Measurements from ENCODE around the gene RALY.

The RALY gene

DNA sequence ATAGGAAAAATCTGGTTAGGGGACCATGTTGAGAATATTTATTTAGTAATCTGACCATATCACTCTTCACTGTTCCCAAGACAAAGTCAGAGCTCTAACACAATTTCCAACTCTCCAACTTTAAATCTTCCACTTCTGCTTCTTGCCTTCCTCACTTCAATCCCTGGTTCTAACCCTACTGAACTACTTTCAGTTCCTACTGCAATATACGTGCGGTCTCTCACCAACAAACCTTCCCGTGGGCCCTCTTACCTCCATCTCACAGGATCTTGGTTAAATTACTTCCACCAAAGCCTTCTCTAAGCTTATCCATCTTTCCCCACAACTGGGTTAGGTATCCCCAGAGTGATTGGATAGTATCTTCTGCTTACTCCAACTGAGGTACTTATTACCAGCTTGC lies 110.3 kb downstream of the RALY start:
- Mint-ChIP-seq H3K27ac (peak overlapping the region; percentile 82), H3K4me3 (no peak overlapping the region), H3K4me1 (ENCODE audit: low read depth) (peaks cover 72% of the 10 kb centered on the region), H3K9me3 (ENCODE audit: low read depth) (no peaks in the 10 kb centered on the region), H3K27me3 (no peaks in the 10 kb centered on the region), H3K36me3 (peaks cover 10% of the 10 kb centered on the region)

DNA sequence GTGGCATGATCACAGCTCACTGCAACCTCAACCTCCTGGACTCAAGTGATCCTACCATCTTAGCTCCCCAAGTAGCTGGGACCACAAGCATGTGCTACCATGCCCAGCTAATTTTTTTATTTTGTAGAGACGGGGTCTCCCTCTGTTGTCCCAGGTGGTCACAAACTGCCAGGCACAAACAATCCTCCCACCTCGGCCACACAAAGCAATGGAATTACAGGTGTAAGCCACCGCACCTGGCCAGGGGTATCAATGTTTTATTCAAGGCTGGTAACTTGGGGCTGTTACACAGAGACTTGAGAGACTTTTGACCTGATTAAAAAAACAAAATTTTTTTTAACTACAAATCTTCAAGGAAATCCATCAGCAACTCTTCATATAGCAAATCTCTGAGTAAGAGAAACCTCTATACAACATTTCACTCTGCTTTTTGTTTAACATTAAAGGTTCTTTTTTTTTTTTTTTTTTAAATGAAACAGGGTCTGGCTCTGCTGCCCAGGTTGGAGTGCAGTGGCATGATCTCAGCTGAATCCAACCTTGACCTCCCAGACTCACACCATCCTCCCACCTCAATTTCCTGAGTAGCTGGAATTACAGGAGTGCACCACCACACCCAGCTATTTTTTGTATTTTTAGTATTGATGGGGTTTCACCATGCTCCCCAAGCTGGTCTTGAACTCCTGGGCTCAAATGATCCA lies 112.4 kb downstream of the RALY start:
- H3K4me1 Mint-ChIP-seq (ENCODE audit: low read depth) = peaks cover 77% of the 10 kb centered on the region
- no peaks in the 10 kb centered on the region for H3K9me3 Mint-ChIP-seq (ENCODE audit: low read depth)
- peaks cover 16% of the 10 kb centered on the region for H3K36me3 Mint-ChIP-seq
- no peaks in the 10 kb centered on the region for H3K27me3 Mint-ChIP-seq
- peak overlapping the region; percentile 70 for H3K27ac Mint-ChIP-seq
- H3K4me3 Mint-ChIP-seq = peak overlapping the region; percentile 42

DNA sequence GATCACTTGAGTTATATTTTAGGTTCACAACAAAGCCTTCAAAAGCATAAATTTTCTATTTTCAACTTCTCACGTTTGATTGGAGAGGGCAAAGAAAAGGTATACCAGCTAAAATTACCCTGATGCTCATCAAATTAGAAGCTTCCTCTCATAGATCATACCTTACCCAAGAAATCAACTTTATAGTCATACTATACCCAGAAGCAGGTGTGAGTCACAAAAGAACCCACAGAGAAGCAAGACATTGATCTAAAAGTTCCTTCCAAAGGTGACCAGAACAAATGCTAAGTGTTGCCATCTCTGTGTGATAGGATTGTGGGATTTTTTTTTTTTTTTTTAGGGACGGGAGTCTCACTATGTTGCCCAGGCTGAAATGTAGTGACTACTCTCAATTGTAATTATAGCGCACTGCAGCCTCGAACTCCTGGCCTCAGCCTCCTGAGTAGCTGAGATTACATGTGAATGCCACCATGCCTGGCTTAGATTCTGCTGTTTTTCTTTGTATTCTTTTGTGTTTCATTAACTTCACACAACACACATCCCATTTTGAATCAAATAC lies 115.0 kb downstream of the RALY start:
- peaks cover 70% of the 10 kb centered on the region for H3K4me1 Mint-ChIP-seq (ENCODE audit: low read depth)
- no peaks in the 10 kb centered on the region for H3K27me3 Mint-ChIP-seq
- no peaks in the 10 kb centered on the region for H3K9me3 Mint-ChIP-seq (ENCODE audit: low read depth)
- H3K4me3 Mint-ChIP-seq = peak overlapping the region; percentile 94
- peaks cover 16% of the 10 kb centered on the region for H3K36me3 Mint-ChIP-seq
- H3K27ac Mint-ChIP-seq = peak overlapping the region; percentile 91

DNA sequence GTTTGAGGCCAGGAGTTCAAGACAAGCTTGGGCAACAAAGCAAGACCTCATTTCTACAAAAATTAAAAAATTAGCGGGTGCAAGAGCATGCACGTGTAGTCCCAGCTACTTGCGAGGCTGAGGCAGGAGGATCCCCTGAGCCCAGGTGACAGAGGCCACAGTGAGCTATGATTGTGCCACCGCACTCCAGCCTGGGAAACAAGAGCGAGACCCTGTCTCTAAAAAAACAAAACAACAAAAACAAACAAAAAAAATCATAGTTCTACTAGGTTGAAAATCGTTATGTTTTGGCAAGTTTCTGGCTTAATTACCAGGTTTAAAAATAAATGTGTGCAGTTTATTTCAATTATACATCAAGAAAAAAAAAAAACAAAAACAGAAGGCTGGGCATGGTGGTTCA lies 115.7 kb downstream of the RALY start:
- Mint-ChIP-seq H3K27me3 (no peaks in the 10 kb centered on the region), H3K4me3 (peak overlapping the region; percentile 94), H3K36me3 (peaks cover 11% of the 10 kb centered on the region), H3K4me1 (ENCODE audit: low read depth) (peaks cover 64% of the 10 kb centered on the region), H3K9me3 (ENCODE audit: low read depth) (no peaks in the 10 kb centered on the region), H3K27ac (peak overlapping the region; percentile 91)

DNA sequence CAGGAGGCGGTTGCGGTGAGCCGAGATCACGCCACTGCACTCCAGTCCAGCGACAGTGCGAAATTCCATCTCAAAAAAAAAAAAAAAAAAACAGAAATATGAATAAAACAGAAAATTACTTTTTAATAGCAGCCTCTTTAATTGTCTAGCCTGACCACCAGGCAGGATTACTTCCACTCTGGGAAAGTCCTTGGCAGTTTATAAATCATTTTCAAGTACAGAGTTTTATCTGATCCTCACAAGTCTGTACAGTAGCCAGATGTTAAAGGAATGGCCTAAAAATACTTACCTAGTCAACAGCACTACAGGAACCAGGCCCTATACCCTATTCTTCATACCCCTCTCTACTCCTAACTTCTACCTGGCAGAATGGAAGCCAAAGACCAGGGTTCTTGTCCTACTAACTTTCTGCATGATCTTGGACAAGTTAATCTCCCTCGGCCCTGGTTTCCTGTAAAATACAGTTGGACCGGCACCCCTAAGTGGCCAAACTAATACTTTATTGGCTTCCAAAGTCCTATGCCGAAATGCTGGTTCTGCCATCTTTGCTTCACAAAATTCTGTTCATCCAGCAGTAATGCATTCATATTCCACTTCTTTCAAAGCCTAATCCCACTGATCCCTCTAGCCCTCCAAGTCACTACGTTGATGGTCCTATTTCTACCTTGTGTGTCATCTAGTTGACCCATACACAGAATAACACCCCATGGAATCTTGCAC lies 116.5 kb downstream of the RALY start:
- Mint-ChIP-seq H3K4me1 (ENCODE audit: low read depth) (peaks cover 57% of the 10 kb centered on the region), H3K27ac (peak overlapping the region; percentile 95), H3K4me3 (peak overlapping the region; percentile 94), H3K27me3 (no peaks in the 10 kb centered on the region), H3K9me3 (ENCODE audit: low read depth) (no peaks in the 10 kb centered on the region), H3K36me3 (peaks cover 11% of the 10 kb centered on the region)

DNA sequence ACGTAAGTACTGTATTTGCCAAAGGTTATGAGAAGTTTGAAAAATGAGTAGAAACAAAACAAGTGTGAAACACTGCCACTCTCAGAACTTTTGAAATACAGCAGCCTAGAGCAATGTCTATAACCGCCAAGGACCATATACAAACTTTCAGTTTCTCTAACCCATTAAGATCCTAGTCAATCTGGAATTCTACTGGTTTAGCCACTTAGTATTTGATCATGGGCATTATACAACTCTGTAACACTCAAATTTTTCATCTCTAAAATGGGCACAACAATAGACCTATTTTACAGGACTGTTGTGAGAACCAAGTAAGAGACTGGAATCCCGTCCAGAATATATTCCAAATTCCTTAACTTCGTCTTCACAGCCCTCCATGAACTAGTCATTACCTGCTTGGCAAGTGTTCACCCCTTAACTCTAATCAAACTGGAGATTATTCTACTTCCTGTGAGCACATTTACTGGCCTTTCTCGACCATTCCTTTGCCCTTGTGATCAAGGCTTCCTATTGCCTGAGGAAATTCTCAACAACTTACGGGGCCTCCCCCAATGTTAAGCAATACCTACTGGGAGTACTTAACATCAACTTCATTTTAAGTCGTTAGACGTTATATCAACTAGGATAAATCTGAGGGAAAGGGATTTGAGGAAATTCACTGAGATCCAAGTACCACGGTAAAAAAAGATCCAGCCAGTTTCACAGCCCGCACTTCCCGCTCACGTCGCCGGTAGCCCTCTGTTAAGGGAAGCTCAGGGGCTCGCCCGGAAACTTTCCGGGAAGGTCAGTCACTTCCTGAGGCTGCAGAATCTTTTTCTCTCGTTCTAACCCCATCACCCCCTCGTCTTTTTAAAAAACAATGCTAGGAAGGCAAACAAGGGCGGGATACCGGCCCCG lies 117.3 kb downstream of the RALY start:
- H3K27me3 Mint-ChIP-seq = no peaks in the 10 kb centered on the region
- H3K4me1 Mint-ChIP-seq (ENCODE audit: low read depth) = peaks cover 49% of the 10 kb centered on the region
- peak overlapping the region; percentile 94 for H3K4me3 Mint-ChIP-seq
- peaks cover 11% of the 10 kb centered on the region for H3K36me3 Mint-ChIP-seq
- peak overlapping the region; percentile 95 for H3K27ac Mint-ChIP-seq
- H3K9me3 Mint-ChIP-seq (ENCODE audit: low read depth) = no peaks in the 10 kb centered on the region

DNA sequence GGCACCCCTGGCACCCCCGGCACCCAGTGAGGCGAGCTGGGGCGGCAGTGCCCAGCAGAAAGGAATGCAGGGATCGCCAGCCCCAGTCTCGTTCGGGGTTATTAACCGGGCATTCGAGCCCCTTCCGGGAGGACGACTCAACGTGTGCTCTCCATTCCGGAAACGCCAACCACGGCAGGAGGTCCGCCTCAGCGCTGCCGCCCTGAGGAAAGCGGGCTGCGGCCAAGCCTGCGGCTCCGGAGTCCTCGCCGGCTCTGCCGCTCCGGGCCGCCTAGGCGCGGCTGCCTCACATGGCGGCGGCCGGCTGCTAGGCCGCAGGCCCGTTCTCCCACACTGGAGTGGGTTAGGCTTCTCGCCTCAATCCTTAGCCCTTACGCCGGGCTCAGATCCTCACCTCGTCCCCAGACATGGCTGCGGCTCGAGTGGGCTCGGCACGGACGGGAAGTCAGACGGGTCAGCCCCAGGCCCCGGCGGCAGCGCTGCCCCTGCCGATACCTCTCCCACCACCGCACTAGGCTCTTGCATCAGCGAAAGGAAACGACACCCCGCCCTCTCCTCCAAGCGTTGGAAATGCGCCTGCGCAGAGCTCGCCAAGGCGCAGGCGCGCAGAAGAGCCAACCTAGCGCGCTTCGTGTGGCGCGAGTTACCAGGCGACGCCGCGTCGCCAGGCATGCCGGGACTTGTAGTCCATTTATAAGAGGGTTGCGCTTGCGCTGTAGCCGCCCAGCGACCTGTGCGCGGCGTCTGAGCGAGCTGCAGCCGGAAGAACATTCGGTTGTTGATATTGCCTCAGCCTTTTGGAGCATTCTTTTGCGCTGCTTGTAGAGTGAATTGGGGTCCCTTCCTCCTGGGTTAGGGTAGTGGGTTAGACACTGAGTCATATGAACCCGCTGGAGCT lies 118.2 kb downstream of the RALY start, which contains the start of gene EIF2S2:
EIF2S2 (minus strand) TSS at position 542 of the 898 bp plus-strand sequence; CDS start at position 409, 133 bp downstream.
- peak within 1 kb of the TSS; percentile 98 for H3K27ac Mint-ChIP-seq
- H3K4me3 Mint-ChIP-seq = peak within 1 kb of the TSS; percentile 94
- peaks cover 41% of the 10 kb centered on the region for H3K4me1 Mint-ChIP-seq (ENCODE audit: low read depth)
- no peaks in the 10 kb centered on the region for H3K9me3 Mint-ChIP-seq (ENCODE audit: low read depth)
- peaks cover 11% of the 10 kb centered on the region for H3K36me3 Mint-ChIP-seq
- no peaks in the 10 kb centered on the region for H3K27me3 Mint-ChIP-seq

DNA sequence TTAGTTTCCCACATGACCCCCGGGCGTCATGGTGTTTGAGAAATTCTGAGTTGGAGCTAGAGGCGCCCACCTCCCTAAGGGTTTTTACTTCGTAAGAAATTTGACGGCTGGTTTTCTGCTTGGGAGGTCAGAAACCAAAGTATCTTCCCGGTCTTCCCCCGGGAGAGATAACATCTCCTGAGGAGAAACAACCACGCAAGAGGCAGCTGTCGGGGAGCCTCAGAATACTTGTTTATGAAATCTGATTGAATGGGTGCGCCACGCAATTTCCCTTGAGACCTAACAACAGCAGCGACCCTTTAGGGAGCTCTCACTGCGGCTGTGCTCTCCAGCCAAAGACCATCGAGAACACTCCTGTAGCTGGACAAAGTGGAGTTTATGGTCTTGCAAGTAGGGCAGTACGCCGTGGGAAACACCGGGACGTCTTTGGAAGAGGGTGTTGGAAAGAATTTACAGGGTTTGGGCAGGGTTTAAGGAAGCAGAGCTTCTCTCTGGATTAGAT lies 118.9 kb downstream of the RALY start:
- Mint-ChIP-seq H3K27me3 (no peaks in the 10 kb centered on the region), H3K9me3 (ENCODE audit: low read depth) (no peaks in the 10 kb centered on the region), H3K36me3 (peaks cover 11% of the 10 kb centered on the region)

DNA sequence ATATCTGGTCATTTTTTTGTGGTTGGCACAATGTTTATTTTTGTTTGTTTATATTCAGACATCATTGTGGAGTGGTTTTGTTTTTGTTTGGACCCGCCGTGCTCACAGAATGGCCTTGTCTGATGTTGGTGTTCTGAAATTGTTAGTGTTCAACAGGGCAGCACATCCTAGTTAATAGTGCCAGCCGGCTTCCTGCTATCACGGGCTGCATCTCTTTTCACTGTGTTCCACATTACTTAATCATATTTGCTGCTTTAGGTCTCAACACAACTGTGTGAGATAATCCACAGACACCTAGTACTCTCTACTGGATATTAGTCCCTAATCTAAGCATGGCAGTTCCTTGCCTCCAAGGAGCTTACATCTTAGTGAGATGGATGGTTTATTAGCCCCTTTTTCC lies 121.1 kb downstream of the RALY start:
- H3K27ac Mint-ChIP-seq = no peak overlapping the region
- peaks cover 6% of the 10 kb centered on the region for H3K36me3 Mint-ChIP-seq
- H3K4me1 Mint-ChIP-seq (ENCODE audit: low read depth) = peaks cover 14% of the 10 kb centered on the region
- no peaks in the 10 kb centered on the region for H3K27me3 Mint-ChIP-seq
- no peaks in the 10 kb centered on the region for H3K9me3 Mint-ChIP-seq (ENCODE audit: low read depth)
- H3K4me3 Mint-ChIP-seq = peak overlapping the region; percentile 43

More for the DNA sequence above, 118.9 kb downstream of the RALY start:
- peak overlapping the region; percentile 94 for H3K4me3 Mint-ChIP-seq
- peaks cover 35% of the 10 kb centered on the region for H3K4me1 Mint-ChIP-seq (ENCODE audit: low read depth)
- peak overlapping the region; percentile 98 for H3K27ac Mint-ChIP-seq

DNA sequence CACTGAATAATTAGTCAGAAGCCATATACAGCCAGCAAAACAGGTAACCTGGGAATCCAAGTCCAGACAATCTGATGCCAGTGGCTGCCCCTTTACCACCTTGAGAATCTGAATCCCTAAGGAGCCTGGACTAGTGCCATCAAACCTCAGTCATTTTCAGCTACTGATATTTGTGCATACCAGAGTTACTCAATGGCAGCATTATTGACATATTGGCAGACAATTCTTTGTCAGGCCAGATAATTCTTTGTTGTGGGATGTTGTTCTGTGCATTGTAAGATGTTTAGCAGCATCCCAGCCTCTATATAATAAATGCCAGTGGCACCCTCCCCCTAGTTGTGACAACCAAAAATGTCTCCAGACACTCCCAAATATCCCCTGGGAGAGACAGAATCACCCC lies 121.5 kb downstream of the RALY start:
- Mint-ChIP-seq H3K27ac (no peak overlapping the region), H3K9me3 (ENCODE audit: low read depth) (no peaks in the 10 kb centered on the region), H3K27me3 (no peaks in the 10 kb centered on the region), H3K4me1 (ENCODE audit: low read depth) (peaks cover 12% of the 10 kb centered on the region), H3K36me3 (peaks cover 4% of the 10 kb centered on the region), H3K4me3 (no peak overlapping the region)

DNA sequence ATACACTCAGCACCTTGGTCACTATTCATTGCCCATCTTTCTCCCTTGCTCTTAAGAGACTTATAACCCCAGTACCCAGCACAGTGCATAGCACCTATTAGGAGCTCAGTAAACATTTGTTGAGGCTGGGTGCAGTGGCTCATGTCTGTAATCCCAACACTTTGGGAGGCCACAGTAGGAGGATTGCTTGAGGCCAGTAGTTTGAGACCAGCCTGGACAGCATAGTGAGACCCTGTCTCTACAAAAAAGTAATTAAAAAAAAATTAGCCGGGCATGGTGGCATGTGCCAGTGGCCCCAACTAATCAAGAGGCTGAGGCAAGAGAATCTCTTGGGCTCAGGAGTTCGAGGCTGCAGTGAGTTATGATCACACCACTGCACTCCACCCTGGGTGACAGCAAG lies 126.5 kb downstream of the RALY start:
- Mint-ChIP-seq H3K36me3 (no peaks in the 10 kb centered on the region), H3K9me3 (ENCODE audit: low read depth) (no peaks in the 10 kb centered on the region), H3K4me1 (ENCODE audit: low read depth) (peaks cover 11% of the 10 kb centered on the region), H3K27ac (no peak overlapping the region), H3K27me3 (no peaks in the 10 kb centered on the region), H3K4me3 (no peak overlapping the region)

DNA sequence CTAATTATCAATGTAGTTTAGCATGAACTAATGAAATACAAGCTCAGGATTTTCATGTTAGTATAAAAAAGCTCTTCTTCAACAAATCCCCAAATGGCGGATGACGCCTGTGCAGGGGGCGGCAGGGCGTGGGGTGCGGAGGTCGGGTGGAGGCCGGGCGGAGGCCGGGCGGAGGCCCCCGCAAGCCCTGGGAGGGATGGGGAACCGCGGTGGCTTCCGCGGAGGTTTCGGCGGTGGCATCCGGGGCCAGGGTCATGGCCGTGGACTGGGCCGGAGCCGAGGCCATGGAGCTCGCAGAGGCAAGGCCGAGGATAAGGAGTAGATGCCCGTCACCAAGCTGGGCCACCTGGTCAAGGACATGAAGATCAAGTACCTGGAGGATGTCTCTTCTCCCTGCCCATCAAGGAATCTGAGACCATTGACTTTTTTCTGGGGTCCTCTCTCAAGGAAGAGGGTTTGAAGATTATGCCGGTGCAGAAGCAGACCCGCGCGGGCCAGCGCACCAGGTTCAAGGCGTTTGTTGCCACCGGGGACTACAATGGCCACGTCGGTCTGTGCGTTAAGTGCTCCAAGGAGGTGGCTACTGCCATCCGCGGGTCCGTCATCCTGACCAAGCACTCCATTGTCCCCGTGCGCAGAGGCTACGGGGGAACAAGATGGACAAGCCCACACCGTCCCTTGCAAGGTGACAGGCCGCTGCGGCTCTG lies 128.7 kb downstream of the RALY start:
- H3K9me3 Mint-ChIP-seq (ENCODE audit: low read depth) = no peaks in the 10 kb centered on the region
- peaks cover 11% of the 10 kb centered on the region for H3K4me1 Mint-ChIP-seq (ENCODE audit: low read depth)
- H3K27me3 Mint-ChIP-seq = peaks cover 2% of the 10 kb centered on the region
- H3K36me3 Mint-ChIP-seq = no peaks in the 10 kb centered on the region
- no peak overlapping the region for H3K4me3 Mint-ChIP-seq
- no peak overlapping the region for H3K27ac Mint-ChIP-seq

DNA sequence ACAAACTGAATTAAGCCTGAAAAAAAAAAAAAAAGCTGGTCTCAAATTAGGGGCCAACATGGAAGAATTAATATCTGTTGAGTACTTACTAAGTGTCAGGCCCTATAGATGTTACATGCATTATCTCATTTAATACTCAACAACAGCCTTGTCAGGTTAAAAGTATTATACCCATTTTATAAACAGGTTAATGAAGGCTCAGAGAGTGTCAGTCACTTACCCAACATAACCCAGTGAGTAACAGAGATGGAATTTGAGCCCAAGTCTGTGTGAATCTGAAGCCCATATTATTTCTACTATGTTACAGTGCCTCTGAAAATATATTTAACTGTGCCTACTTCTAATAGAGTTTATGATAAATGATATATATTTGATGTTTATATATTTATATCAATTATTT lies 129.6 kb downstream of the RALY start:
- no peak overlapping the region for H3K27ac Mint-ChIP-seq
- H3K4me1 Mint-ChIP-seq (ENCODE audit: low read depth) = peaks cover 11% of the 10 kb centered on the region
- H3K9me3 Mint-ChIP-seq (ENCODE audit: low read depth) = no peaks in the 10 kb centered on the region
- peaks cover 2% of the 10 kb centered on the region for H3K27me3 Mint-ChIP-seq
- H3K36me3 Mint-ChIP-seq = no peaks in the 10 kb centered on the region
- no peak overlapping the region for H3K4me3 Mint-ChIP-seq

Data from activated naive CD8-positive, alpha-beta T cell (primary cell).